ENCODE data around the gene NME2. TPM values are rescaled to one million over a fixed set of nuclear protein-coding genes. Genes with fewer than 3 reads are reported as not detected.

Gene NME2
- total and polyA plus RNA-seq, 2 of the 8 experiments (the other 6 are each of a cell fraction or from before 2014, with no cell fraction given) = 827 to 929 TPM

DNA sequence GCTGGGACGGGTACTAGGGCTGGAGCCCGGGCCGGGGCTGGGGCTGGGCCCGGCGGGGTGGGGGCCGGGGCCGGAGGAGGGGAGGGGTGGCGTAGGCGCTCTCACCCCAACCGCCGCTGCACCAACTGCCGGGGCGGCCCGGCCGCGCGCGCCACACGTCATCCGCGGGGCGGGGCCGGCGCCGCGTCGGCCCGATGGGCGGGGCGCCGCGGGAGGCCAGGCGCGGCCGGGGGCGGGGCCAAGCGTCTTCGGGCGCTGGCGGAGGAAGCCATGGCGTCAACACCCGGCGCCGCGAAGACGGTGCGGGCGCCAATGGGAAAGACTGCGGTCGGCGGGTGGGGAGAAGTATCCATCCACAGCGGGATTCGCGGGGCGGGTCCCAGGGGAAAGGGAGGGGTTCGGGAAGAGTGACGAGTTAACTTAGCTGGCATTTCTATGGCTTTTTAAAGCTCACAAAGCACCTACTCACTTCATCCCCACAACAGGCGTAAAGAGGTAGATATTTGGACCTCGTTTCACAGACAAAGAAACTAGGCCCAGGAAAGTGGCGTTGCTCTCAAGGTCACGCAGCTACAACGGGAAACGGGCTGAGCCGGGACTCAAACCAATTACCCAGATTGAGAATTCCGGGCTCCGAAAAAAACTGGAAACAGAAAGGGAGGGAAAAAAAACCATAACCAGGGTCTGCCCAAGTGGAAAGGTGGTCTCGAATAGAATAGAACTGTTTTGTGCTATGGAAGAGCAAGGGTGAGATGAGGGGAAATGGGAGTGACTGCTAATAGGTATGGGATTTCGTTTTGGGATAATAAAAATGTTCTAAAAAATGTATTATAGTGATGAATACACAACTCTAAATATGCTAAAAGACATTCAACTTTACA lies 45.2 kb upstream of the NME2 start, which contains the start of gene SPAG9 (continued):
- TF ChIP-seq EZH2 (IDR thresholded peaks at IDR 0.05; ENCODE audit: low read depth, low read length, severe bottlenecking) = no peak
- TF ChIP-seq TAF7 (optimal IDR thresholded peaks at IDR 0.05; ENCODE audit: borderline replicate concordance, low read depth, low read length) = peak; percentile 22
- no peak for TF ChIP-seq RXRA (IDR thresholded peaks at IDR 0.05; ENCODE audit: insufficient read depth, low read depth, low read length)
- TF ChIP-seq GTF2F1 (IDR thresholded peaks at IDR 0.05; ENCODE audit: borderline replicate concordance, low read depth, low read length) = no peak; the same call in 1 of the 2 replicates
- TF ChIP-seq RNF2 (IDR thresholded peaks at IDR 0.05; ENCODE audit: borderline replicate concordance, low read depth, low read length, missing control alignments, poor library complexity, severe bottlenecking) = no peak
- TF ChIP-seq, protein P1, sequence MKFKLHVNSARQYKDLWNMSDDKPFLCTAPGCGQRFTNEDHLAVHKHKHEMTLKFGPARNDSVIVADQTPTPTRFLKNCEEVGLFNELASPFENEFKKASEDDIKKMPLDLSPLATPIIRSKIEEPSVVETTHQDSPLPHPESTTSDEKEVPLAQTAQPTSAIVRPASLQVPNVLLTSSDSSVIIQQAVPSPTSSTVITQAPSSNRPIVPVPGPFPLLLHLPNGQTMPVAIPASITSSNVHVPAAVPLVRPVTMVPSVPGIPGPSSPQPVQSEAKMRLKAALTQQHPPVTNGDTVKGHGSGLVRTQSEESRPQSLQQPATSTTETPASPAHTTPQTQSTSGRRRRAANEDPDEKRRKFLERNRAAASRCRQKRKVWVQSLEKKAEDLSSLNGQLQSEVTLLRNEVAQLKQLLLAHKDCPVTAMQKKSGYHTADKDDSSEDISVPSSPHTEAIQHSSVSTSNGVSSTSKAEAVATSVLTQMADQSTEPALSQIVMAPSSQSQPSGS (IDR thresholded peaks at IDR 0.05; ENCODE audit: low read length) = no peak
- peak; percentile 74 for TF ChIP-seq CHD2 (IDR thresholded peaks at IDR 0.05; ENCODE audit: low read length)
- TF ChIP-seq SUZ12 (IDR thresholded peaks at IDR 0.05; ENCODE audit: low read length) = no peak
- TF ChIP-seq SP4 (IDR thresholded peaks at IDR 0.05; ENCODE audit: low read length) = 0 out of 2 replicates have a peak, but pooled peaks have one; percentile 5
- no peak for TF ChIP-seq CBX5 (IDR thresholded peaks at IDR 0.05; ENCODE audit: low read depth, low read length)
- TF ChIP-seq, protein P2, sequence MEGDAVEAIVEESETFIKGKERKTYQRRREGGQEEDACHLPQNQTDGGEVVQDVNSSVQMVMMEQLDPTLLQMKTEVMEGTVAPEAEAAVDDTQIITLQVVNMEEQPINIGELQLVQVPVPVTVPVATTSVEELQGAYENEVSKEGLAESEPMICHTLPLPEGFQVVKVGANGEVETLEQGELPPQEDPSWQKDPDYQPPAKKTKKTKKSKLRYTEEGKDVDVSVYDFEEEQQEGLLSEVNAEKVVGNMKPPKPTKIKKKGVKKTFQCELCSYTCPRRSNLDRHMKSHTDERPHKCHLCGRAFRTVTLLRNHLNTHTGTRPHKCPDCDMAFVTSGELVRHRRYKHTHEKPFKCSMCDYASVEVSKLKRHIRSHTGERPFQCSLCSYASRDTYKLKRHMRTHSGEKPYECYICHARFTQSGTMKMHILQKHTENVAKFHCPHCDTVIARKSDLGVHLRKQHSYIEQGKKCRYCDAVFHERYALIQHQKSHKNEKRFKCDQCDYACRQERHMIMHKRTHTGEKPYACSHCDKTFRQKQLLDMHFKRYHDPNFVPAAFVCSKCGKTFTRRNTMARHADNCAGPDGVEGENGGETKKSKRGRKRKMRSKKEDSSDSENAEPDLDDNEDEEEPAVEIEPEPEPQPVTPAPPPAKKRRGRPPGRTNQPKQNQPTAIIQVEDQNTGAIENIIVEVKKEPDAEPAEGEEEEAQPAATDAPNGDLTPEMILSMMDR (IDR thresholded peaks at IDR 0.05; ENCODE audit: control extremely low read depth in 1 of 3, insufficient read depth in 1 of 3, low read depth in 1 of 3, low read length in 3 of 3) = no peak
- TF ChIP-seq JUND (IDR thresholded peaks at IDR 0.05; ENCODE audit: low read length) = peak; percentile 32; the same call in 1 of the 2 replicates
- TF ChIP-seq YY1 (IDR thresholded peaks at IDR 0.05; ENCODE audit: low read depth, low read length) = peak; percentile 62; the same call in 1 of the 2 replicates
- TF ChIP-seq PHF8 (conservative IDR thresholded peaks at IDR 0.05; ENCODE audit: low read depth, low read length) = peak; percentile 63; the same call in 1 of the 2 replicates
- no peak for TF ChIP-seq NRF1 (IDR thresholded peaks at IDR 0.05; ENCODE audit: low read depth, low read length)
- TF ChIP-seq CTBP2 (IDR thresholded peaks at IDR 0.05; ENCODE audit: borderline replicate concordance, insufficient read depth, insufficient read length, low read length) = no peak
- peak; percentile 62 for TF ChIP-seq POLR2AphosphoS5 (IDR thresholded peaks at IDR 0.05; ENCODE audit: low read depth, low read length)
- TF ChIP-seq BRCA1 (IDR thresholded peaks at IDR 0.05; ENCODE audit: low read depth, low read length) = no peak
- TF ChIP-seq CREB1 (IDR thresholded peaks at IDR 0.05) = peak; percentile 95

Data from H1 (cell line).